ENCODE data around the gene PTPRD.

DNA sequence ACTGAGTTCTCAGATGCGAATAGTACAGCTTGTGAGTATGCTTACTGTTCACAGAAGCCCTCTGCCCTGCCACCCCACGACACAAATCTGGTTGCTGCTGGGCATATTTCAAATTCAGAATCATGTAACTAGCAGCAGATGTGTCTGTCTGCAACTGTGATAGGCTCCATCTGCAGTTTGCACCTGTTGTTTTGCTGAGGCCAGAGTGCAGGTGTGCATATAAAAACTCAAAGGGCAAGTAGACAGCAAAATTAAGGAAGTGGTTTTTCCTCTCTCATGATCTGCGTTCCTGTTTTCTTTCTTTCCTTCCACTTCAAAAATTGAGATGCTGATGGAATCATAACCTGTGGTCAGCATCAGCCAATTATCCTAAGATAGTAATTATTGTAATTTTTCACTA lies 1000.5 kb downstream of the PTPRD start:
- TF ChIP-seq CTCF (conservative IDR thresholded peaks at IDR 0.05 in 1 of 2, IDR thresholded peaks at IDR 0.05 in 1 of 2; ENCODE audit: low read depth in 1 of 2, low read length in 2 of 2) = no peak
- TF ChIP-seq EZH2 (IDR thresholded peaks at IDR 0.05; ENCODE audit: low read length, missing control alignments) = no peak

All from fibroblast of lung (primary cell).